ENCODE data around the gene REM2.

Gene REM2

GRCh38 chr14:22864979-22865378 lies 18.0 kb upstream of the REM2 start:
- no peak overlapping the region for H3K4me3 ChIP-seq (ENCODE audit: low read length)
- H3K36me3 ChIP-seq (ENCODE audit: control insufficient read depth, insufficient read depth, low read length), result no peaks in the 10 kb centered on the region
- no peaks in the 10 kb centered on the region for H3K27me3 ChIP-seq (ENCODE audit: control insufficient read depth, insufficient read depth, low read length)
- H3K9me3 ChIP-seq (ENCODE audit: control insufficient read depth, insufficient read depth, low read length), result no peaks in the 10 kb centered on the region
- H3K4me1 ChIP-seq (ENCODE audit: control insufficient read depth, insufficient read depth, low read length), result no peaks in the 10 kb centered on the region
- no CpG with 5 or more reads among the region's 4 CpGs for whole genome bisulfite sequencing (ENCODE audit: insufficient coverage, insufficient read length)
- H3K27ac ChIP-seq (ENCODE audit: low read length), result no peak overlapping the region
- no peak for DNase-seq (ENCODE audit: low read depth, low spot score)

GRCh38 chr14:22865424-22866405 lies 17.3 kb upstream of the REM2 start:
- no peaks in the 10 kb centered on the region for H3K36me3 ChIP-seq (ENCODE audit: control insufficient read depth, insufficient read depth, low read length)
- H3K27me3 ChIP-seq (ENCODE audit: control insufficient read depth, insufficient read depth, low read length), result no peaks in the 10 kb centered on the region
- no CpG with 5 or more reads among the region's 6 CpGs for WGBS (ENCODE audit: insufficient coverage, insufficient read length)
- no peaks in the 10 kb centered on the region for H3K4me1 ChIP-seq (ENCODE audit: control insufficient read depth, insufficient read depth, low read length)
- H3K9me3 ChIP-seq (ENCODE audit: control insufficient read depth, insufficient read depth, low read length), result no peaks in the 10 kb centered on the region
- DNase-seq (ENCODE audit: low read depth, low spot score), result no peak
- no peak overlapping the region for H3K27ac ChIP-seq (ENCODE audit: low read length)
- H3K4me3 ChIP-seq (ENCODE audit: low read length), result no peak overlapping the region

GRCh38 chr14:22866874-22867273 lies 16.1 kb upstream of the REM2 start:
- WGBS (ENCODE audit: insufficient coverage, insufficient read length), result no CpG with 5 or more reads among the region's 5 CpGs
- H3K27me3 ChIP-seq (ENCODE audit: control insufficient read depth, insufficient read depth, low read length), result no peaks in the 10 kb centered on the region

GRCh38 chr14:22870811-22871223 lies 12.2 kb upstream of the REM2 start:
- H3K4me1 ChIP-seq (ENCODE audit: control insufficient read depth, insufficient read depth, low read length), result no peaks in the 10 kb centered on the region
- no CpG with 5 or more reads among the region's 1 CpG for WGBS (ENCODE audit: insufficient coverage, insufficient read length)
- peaks cover 5% of the 10 kb centered on the region; the same call in 1 of the 2 replicates for H3K36me3 ChIP-seq (ENCODE audit: control insufficient read depth, insufficient read depth, low read length)
- no peak overlapping the region for H3K27ac ChIP-seq (ENCODE audit: low read length)
- no peak for DNase-seq (ENCODE audit: low read depth, low spot score)
- H3K9me3 ChIP-seq (ENCODE audit: control insufficient read depth, insufficient read depth, low read length), result no peaks in the 10 kb centered on the region
- no peaks in the 10 kb centered on the region for H3K27me3 ChIP-seq (ENCODE audit: control insufficient read depth, insufficient read depth, low read length)
- H3K4me3 ChIP-seq (ENCODE audit: low read length), result peak overlapping the region; percentile 94; the same call in 1 of the 2 replicates

More at GRCh38 chr14:22866874-22867273, 16.1 kb upstream of the REM2 start:
- Histone ChIP-seq H3K4me3 (ENCODE audit: low read length) (no peak overlapping the region), H3K27ac (ENCODE audit: low read length) (no peak overlapping the region), H3K4me1 (ENCODE audit: control insufficient read depth, insufficient read depth, low read length) (no peaks in the 10 kb centered on the region), H3K36me3 (ENCODE audit: control insufficient read depth, insufficient read depth, low read length) (no peaks in the 10 kb centered on the region), H3K9me3 (ENCODE audit: control insufficient read depth, insufficient read depth, low read length) (no peaks in the 10 kb centered on the region)
- DNase-seq (ENCODE audit: low read depth, low spot score), result no peak

- H3K4me3 ChIP-seq (ENCODE audit: low read length), result peak within 1 kb of the TSS; percentile 94
- peaks cover 10% of the 10 kb centered on the region; the same call in 1 of the 2 replicates for H3K36me3 ChIP-seq (ENCODE audit: control insufficient read depth, insufficient read depth, low read length)
- no peaks in the 10 kb centered on the region for H3K27me3 ChIP-seq (ENCODE audit: control insufficient read depth, insufficient read depth, low read length)
- no peaks in the 10 kb centered on the region for H3K4me1 ChIP-seq (ENCODE audit: control insufficient read depth, insufficient read depth, low read length)
- H3K27ac ChIP-seq (ENCODE audit: low read length), result no peak within 1 kb of the TSS
- DNase-seq (ENCODE audit: low read depth, low spot score), result no peak
- WGBS (ENCODE audit: insufficient coverage, insufficient read length), result no CpG with 5 or more reads among the region's 50 CpGs
- H3K9me3 ChIP-seq (ENCODE audit: control insufficient read depth, insufficient read depth, low read length), result no peaks in the 10 kb centered on the region
Observed at GRCh38 chr14:22871224-22872032, 11.6 kb upstream of the REM2 start, which contains the start of gene LRP10. Gene LRP10 (plus strand): TSS chr14:22871740. CDS start chr14:22872304, 564 bp downstream.

GRCh38 chr14:22872033-22872832 lies 10.8 kb upstream of the REM2 start:
- no peak for DNase-seq (ENCODE audit: low read depth, low spot score)
- no CpG with 5 or more reads among the region's 45 CpGs for WGBS (ENCODE audit: insufficient coverage, insufficient read length)
- no peaks in the 10 kb centered on the region for H3K27me3 ChIP-seq (ENCODE audit: control insufficient read depth, insufficient read depth, low read length)
- H3K4me1 ChIP-seq (ENCODE audit: control insufficient read depth, insufficient read depth, low read length), result no peaks in the 10 kb centered on the region
- no peak overlapping the region for H3K27ac ChIP-seq (ENCODE audit: low read length)
- peak overlapping the region; percentile 94 for H3K4me3 ChIP-seq (ENCODE audit: low read length)
- peaks cover 10% of the 10 kb centered on the region; the same call in 1 of the 2 replicates for H3K36me3 ChIP-seq (ENCODE audit: control insufficient read depth, insufficient read depth, low read length)
- no peaks in the 10 kb centered on the region for H3K9me3 ChIP-seq (ENCODE audit: control insufficient read depth, insufficient read depth, low read length)

- no peaks in the 10 kb centered on the region for H3K27me3 ChIP-seq (ENCODE audit: control insufficient read depth, insufficient read depth, low read length)
- no peaks in the 10 kb centered on the region for H3K9me3 ChIP-seq (ENCODE audit: control insufficient read depth, insufficient read depth, low read length)
- no peaks in the 10 kb centered on the region for H3K4me1 ChIP-seq (ENCODE audit: control insufficient read depth, insufficient read depth, low read length)
- no peak for DNase-seq (ENCODE audit: low read depth, low spot score)
- H3K36me3 ChIP-seq (ENCODE audit: control insufficient read depth, insufficient read depth, low read length), result peaks cover 10% of the 10 kb centered on the region; the same call in 1 of the 2 replicates
- no peak overlapping the region for H3K27ac ChIP-seq (ENCODE audit: low read length)
- no CpG with 5 or more reads among the region's 10 CpGs for WGBS (ENCODE audit: insufficient coverage, insufficient read length)
- H3K4me3 ChIP-seq (ENCODE audit: low read length), result no peak overlapping the region; the same call in 1 of the 2 replicates
Observed at GRCh38 chr14:22872833-22873520, 10.0 kb upstream of the REM2 start.

GRCh38 chr14:22875003-22875747 lies 7.8 kb upstream of the REM2 start:
- Histone ChIP-seq H3K4me1 (ENCODE audit: control insufficient read depth, insufficient read depth, low read length) (no peaks in the 10 kb centered on the region), H3K27me3 (ENCODE audit: control insufficient read depth, insufficient read depth, low read length) (no peaks in the 10 kb centered on the region), H3K9me3 (ENCODE audit: control insufficient read depth, insufficient read depth, low read length) (no peaks in the 10 kb centered on the region), H3K4me3 (ENCODE audit: low read length) (no peak overlapping the region), H3K27ac (ENCODE audit: low read length) (no peak overlapping the region), H3K36me3 (ENCODE audit: control insufficient read depth, insufficient read depth, low read length) (peaks cover 10% of the 10 kb centered on the region; the same call in 1 of the 2 replicates)
- DNase-seq (ENCODE audit: low read depth, low spot score), result no peak
- WGBS (ENCODE audit: insufficient coverage, insufficient read length), result no CpG with 5 or more reads among the region's 15 CpGs

- Histone ChIP-seq H3K36me3 (ENCODE audit: control insufficient read depth, insufficient read depth, low read length) (peaks cover 10% of the 10 kb centered on the region; the same call in 1 of the 2 replicates), H3K9me3 (ENCODE audit: control insufficient read depth, insufficient read depth, low read length) (no peaks in the 10 kb centered on the region), H3K4me1 (ENCODE audit: control insufficient read depth, insufficient read depth, low read length) (no peaks in the 10 kb centered on the region), H3K27me3 (ENCODE audit: control insufficient read depth, insufficient read depth, low read length) (no peaks in the 10 kb centered on the region), H3K4me3 (ENCODE audit: low read length) (no peak overlapping the region), H3K27ac (ENCODE audit: low read length) (no peak overlapping the region)
- no peak for DNase-seq (ENCODE audit: low read depth, low spot score)
- no CpG with 5 or more reads among the region's 20 CpGs for WGBS (ENCODE audit: insufficient coverage, insufficient read length)
Observed at GRCh38 chr14:22875748-22876319, 7.2 kb upstream of the REM2 start.
